T-helper 2 cell treated with Interferon-gamma antibody and Interleukin-4, amounts not matched to agents 100 ng/mL and 5 ng/mL, for 36 hours (primary cell): ENCODE results near the gene MAST3. TPM values are rescaled to one million over a fixed set of nuclear protein-coding genes. Genes with fewer than 3 reads are reported as not detected.

Experiments used
- intact Hi-C: fragments of 100-400 bp; cut with micrococcal nuclease; formaldehyde crosslinking; loops from one replicate; pipeline ENCODE4 v1.15.1; 2023
- total RNA-seq: library from RNA; stranded (reverse); gene quantifications from 2 replicates; pipeline ENCODE4 v1.2.3, GENCODE V29; 2022

MAST3 gene
- total RNA-seq, 1 donor from 2014 or later, result 22.5 TPM

DNA sequence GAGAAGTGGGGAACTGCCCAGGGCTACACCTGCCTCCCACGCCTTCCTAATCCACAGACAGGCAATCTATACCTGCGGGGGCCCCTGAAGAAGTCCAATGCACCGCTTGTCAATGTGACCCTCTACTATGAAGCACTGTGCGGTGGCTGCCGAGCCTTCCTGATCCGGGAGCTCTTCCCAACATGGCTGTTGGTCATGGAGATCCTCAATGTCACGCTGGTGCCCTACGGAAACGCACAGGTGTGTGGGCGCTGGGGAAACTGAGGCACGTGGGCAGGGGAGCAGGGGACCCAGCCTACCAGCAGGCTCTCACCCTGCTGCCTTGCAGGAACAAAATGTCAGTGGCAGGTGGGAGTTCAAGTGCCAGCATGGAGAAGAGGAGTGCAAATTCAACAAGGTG lies 77.4 kb downstream of the MAST3 start:
- intact Hi-C loops, result no loop called here

DNA sequence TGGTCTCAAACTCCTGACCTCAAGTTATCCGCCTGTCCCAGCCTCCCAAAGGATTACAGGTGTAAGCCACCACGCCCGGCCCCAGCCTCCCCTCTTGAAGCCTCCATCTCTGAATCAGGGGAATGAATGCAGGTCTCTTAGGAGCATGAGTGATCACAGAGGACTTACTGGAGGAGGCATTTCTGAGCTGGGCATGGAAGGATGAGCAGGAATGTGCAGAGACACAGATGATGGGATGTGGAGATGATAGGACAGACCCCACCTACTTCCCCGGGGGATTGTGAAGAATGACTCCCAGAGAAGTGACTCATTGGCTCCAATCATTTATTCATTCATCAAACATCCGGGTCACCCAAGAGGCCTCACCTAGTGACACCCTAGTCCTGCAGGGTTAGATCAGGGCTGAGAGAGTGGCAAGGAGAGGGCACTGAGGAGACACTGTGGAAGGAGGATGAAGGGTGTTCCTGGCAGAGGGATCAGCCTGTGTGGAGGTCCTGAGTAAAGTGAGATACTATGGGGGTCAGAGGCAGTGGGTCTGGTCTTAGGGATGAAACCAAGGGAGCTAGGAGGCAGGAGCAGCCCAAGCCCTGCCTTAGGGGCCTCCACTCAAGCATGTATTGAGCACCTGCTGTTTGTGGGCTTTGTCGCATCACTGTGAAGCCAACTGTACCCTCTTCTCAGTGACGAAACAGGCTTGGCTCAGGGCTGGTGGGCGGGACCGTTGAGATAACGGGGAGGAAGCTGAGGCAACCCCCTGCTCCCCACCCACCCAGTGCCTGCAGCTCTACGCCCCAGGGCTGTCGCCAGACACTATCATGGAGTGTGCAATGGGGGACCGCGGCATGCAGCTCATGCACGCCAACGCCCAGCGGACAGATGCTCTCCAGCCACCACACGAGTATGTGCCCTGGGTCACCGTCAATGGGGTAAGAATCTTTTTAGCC lies 79.1 kb downstream of the MAST3 start:
- intact Hi-C loops, result no loop called here

DNA sequence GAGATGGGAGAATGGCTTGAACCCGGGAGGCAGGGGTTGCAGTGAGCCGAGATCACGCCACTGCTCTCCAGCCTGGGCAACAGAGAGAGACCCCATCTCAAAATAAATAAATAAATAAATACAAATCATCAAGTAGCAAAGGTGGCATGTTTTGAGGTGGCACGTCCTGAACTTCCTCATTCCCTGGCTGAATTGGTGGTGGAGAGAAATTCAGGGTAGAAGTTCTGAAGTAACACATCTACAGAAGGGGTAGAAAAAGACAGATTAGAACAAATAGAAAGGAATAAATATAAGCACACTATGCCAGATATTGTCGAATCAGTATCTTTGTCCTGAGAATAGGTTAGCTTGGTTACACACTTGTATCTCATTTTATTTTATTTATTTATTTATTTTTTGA lies 82.4 kb downstream of the MAST3 start:
- intact Hi-C loops, result no loop called here

DNA sequence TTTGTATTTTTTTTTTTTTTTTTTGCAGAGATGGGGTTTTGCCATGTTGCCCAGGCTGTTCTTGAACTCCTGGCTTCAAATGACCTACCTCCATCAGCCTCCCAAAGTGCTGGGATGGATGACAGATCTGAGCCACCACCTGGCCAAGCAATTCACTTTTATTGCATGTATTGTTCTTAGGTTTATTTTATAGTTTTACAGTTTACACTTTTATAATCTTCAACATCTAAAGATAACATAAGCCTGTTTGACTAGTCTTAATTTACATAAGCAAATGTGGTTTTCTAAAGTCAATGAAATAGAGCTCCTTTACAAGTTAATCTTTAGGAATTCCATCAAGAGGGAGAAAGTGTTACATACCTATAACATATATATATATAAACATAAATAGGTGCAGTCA lies 86.0 kb downstream of the MAST3 start:
- intact Hi-C loops, result no loop called here

GRCh38 chr19:18185538-18185937 lies 88.0 kb downstream of the MAST3 start:
- intact Hi-C loops, result no loop called here

- intact Hi-C loops, result loop anchor here (5.0 kb wide), 1 partner anchor 183 kb away; the partner anchor contains the start of gene ARRDC2
Measured at GRCh38 chr19:18190278-18190677, 92.7 kb downstream of the MAST3 start.

DNA sequence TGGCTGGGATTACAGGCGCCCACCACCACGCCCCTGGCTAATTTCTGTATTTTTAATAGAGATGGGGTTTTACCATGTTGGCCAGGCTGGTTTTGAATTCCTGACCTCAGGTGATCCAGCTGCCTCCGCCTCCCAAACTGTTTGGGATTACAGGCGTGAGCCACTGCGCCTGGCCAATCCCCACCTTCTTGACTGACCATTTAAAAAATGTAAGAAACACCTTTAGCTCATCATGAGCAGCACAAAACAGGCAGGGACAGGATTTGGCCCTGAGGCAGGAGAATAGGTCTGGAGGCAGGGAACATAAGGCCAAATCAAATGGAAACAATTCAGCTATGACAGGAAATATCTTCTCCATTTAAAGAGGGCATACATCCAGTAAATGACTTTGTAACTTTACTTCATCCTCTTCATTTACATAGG lies 94.1 kb downstream of the MAST3 start:
- intact Hi-C loops, result loop anchor here (1.0 to 5.0 kb wide), 5 partner anchors 13 to 184 kb away; partner anchors contain the start of genes ARRDC2, LSM4 and RAB3A

DNA sequence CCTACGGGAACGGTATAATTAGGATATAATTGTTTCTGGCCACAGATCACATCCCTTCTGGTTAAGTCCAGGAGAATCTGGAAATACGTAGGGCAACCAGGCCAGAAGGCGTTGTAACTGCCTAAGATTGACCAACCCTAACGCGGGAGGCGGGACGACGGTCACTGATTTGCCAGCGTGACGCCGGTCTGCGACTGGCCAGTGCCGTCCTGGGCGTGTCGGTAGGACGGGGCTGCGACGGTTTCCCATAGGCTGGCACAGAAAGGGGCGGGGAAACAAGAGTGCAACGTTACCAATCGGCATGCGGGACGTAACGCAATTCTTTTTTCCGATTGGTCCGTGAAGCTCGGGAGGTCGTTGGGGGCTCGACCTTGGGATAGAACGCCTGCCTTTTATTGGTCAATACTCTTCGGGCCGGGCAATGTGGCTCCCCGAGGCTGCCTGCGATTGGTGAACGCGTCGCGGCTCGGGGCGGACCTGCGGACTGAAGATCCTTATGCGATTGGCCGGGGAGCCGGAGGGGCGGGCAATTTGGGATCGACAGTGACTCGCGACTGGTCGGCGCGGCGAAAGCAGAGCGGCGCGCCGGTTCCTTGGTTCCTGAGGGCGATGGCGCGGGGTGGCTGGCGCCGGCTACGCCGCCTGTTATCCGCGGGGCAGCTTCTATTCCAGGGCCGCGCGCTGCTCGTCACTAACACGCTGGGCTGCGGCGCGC lies 95.3 kb downstream of the MAST3 start, which contains the start of gene MPV17L2:
MPV17L2 (plus strand) TSS at position 546 of the 715 bp plus-strand sequence; CDS start at position 610, 64 bp downstream.
- intact Hi-C loops, result loop anchor here (1.0 to 5.0 kb wide), 5 partner anchors 11 to 186 kb away; partner anchors contain the start of genes ARRDC2, LSM4 and RAB3A

- intact Hi-C loops, result loop anchor here (2.0 to 5.0 kb wide), 2 partner anchors 75 to 186 kb away; partner anchors contain the start of gene ARRDC2
Measured at GRCh38 chr19:18193388-18194180, 96.0 kb downstream of the MAST3 start.

DNA sequence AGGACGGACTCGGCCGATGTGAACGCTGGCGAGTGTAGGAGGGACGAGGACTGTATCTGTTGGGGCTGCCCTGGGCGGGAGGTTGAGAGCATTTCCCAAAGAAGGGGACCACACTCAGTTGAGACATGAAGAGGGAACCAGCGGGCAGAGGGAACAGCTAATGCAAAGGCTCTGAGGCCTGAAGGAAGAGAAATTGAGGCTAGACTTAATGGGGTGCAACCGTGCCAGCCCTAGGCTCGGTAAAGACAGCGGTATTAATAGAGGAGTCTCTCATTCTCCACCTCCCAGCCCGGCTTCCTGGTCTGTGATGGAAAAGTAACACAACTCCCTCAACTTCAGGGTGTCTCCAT lies 96.6 kb downstream of the MAST3 start:
- intact Hi-C loops, result loop anchor here (5.0 kb wide), 1 partner anchor 187 kb away; the partner anchor contains the start of gene ARRDC2

GRCh38 chr19:18194554-18195238 lies 97.1 kb downstream of the MAST3 start:
- intact Hi-C loops, result loop anchor here (5.0 kb wide), 1 partner anchor 187 kb away; the partner anchor contains the start of gene ARRDC2

- intact Hi-C loops, result no loop called here
Measured at GRCh38 chr19:18196511-18196845, 98.9 kb downstream of the MAST3 start.

GRCh38 chr19:18197306-18197705 lies 99.7 kb downstream of the MAST3 start:
- intact Hi-C loops, result no loop called here

GRCh38 chr19:18197941-18198340 lies 100.4 kb downstream of the MAST3 start:
- intact Hi-C loops, result no loop called here

DNA sequence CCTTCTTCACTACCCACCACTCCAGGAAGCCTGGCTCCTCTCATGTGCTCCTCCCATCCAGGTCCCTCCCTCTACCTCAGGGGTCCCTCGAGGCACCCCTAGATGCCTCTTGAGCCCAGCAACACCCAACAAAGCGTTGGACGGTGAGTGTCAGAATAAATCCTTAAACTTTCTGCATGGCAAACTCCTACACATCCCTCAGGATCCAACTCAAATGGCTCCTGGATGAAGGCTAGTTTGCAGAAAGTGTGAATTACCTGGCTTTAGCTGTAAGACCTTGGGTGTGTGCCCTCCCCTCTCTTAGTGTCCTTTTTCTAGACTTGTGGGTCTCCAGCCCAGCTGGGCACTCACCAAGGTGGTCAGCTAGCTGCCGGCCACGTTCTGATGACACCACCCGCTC lies 100.8 kb downstream of the MAST3 start:
- intact Hi-C loops, result no loop called here

Other genes starting within 250 kb of the MAST3 start
- 184 and 186 TPM in 2 replicates for gene JAK3, start 249.8 kb upstream of the MAST3 start, total RNA-seq
- gene RPL18A, start 237.9 kb upstream of the MAST3 start, total RNA-seq, result 2,256 and 2,269 TPM in 2 replicates
- gene SLC5A5, start 225.8 kb upstream of the MAST3 start, total RNA-seq, result 0.48 and 0.84 TPM in 2 replicates
- 64.2 and 65.9 TPM in 2 replicates for gene CCDC124, start 164.8 kb upstream of the MAST3 start, total RNA-seq
- gene KCNN1, start 130.7 kb upstream of the MAST3 start, total RNA-seq, result 0.05 TPM in 1 of 2 replicates, not detected in the other
- gene ARRDC2, start 89.6 kb upstream of the MAST3 start, total RNA-seq, result 43.1 and 46.7 TPM in 2 replicates
- gene IL12RB1, start 10.8 kb upstream of the MAST3 start, total RNA-seq, result 93.4 and 93.9 TPM in 2 replicates
- 13.9 and 16.6 TPM in 2 replicates for gene PIK3R2, start 55.4 kb downstream of the MAST3 start, total RNA-seq
- 60.7 and 61.5 TPM in 2 replicates for gene IFI30, start 76.0 kb downstream of the MAST3 start, total RNA-seq
- gene MPV17L2, start 95.4 kb downstream of the MAST3 start, total RNA-seq, result 7.4 and 9.6 TPM in 2 replicates
- 3.5 and 4.7 TPM in 2 replicates for gene RAB3A, start 106.3 kb downstream of the MAST3 start, total RNA-seq
- not detected in 2 replicates for gene PDE4C, start 128.7 kb downstream of the MAST3 start, total RNA-seq
- 4.9 and 5.4 TPM in 2 replicates for gene IQCN, start 176.7 kb downstream of the MAST3 start, total RNA-seq
- gene JUND, start 183.8 kb downstream of the MAST3 start, total RNA-seq, result 292 and 308 TPM in 2 replicates
- 170 and 178 TPM in 2 replicates for gene LSM4, start 225.3 kb downstream of the MAST3 start, total RNA-seq
- 26.4 and 30.2 TPM in 2 replicates for gene PGPEP1, start 242.8 kb downstream of the MAST3 start, total RNA-seq